ENCODE results near the gene RAPGEFL1. TPM values are rescaled to one million over a fixed set of nuclear protein-coding genes. Genes with fewer than 3 reads are reported as not detected.
A peak's percentile ranks its signal among the peaks of the same experiment; 100 is the strongest.

Gene RAPGEFL1
- total and polyA plus RNA-seq, 2 of the 8 experiments (the other 6 are each of a cell fraction or from before 2014, with no cell fraction given): 20.0 to 20.2 TPM

DNA sequence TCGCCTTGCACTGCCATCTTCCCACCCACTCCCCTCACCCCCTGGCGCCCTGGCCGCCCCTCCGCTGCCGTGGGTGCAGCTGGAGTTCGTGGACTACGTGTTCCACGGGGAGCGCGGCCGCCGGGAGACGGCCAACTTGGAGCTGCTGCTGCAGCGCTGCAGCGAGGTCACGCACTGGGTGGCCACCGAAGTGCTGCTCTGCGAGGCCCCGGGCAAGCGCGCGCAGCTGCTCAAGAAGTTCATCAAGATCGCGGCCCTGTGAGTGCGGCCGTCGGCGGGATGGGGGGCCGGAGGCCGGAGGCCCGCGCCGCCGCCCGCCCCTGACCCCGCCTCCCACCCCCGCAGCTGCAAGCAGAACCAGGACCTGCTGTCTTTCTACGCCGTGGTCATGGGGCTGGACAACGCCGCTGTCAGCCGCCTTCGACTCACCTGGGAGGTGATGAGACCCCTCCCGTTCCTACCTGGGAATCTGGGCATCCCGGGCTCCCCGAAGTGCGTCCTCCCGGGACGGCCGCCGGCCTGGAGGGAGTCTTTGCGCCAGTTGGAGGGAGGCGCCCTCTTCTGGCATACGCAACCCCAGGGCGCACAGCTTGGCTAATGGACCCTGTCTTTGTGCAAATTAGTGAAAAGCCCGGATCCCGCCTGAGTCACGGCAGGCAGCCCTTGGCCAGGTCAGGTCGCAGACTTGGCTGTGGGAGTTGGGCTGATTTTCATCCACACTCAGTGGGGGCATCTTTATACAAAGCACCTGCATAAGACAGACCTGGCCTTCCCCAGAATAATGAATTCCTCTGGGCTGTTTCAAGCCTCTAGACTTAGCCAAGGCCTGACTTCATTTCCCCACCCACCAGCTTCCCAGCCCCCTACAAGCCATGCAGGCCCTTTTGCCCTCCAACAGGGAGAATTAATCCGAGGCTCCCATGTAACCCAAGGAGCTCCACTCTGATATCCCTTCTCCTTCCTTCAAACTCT is 14.3 kb downstream of the RAPGEFL1 start (continued):
- no peak for TF ChIP-seq GABPA (IDR thresholded peaks at IDR 0.05; ENCODE audit: borderline replicate concordance, insufficient read depth, low read length)
- TF ChIP-seq HDAC2 (IDR thresholded peaks at IDR 0.05; ENCODE audit: borderline replicate concordance in 1 of 2, low read depth in 2 of 2, low read length in 2 of 2): no peak
- TF ChIP-seq CTBP2 (IDR thresholded peaks at IDR 0.05; ENCODE audit: borderline replicate concordance, insufficient read depth, insufficient read length, low read length): no peak
- TF ChIP-seq GTF2F1 (IDR thresholded peaks at IDR 0.05; ENCODE audit: borderline replicate concordance, low read depth, low read length): 0 out of 2 replicates have a peak, but pooled peaks have one; percentile 20
- TF ChIP-seq RBBP5 (IDR thresholded peaks at IDR 0.05; ENCODE audit: borderline replicate concordance, low read depth, low read length): 0 out of 2 replicates have a peak, but pooled peaks have one; percentile 60
- no peak for TF ChIP-seq NRF1 (IDR thresholded peaks at IDR 0.05; ENCODE audit: low read depth, low read length)
- peak; percentile 40 for TF ChIP-seq ASH2L (IDR thresholded peaks at IDR 0.05; ENCODE audit: low read length)
- peak; percentile 51; the same call in 1 of the 2 replicates for TF ChIP-seq CEBPB (IDR thresholded peaks at IDR 0.05; ENCODE audit: low read depth, low read length)
- TF ChIP-seq TBP (IDR thresholded peaks at IDR 0.05; ENCODE audit: low read depth, low read length): peak; percentile 45; the same call in 1 of the 2 replicates
- TF ChIP-seq TAF7 (optimal IDR thresholded peaks at IDR 0.05; ENCODE audit: borderline replicate concordance, low read depth, low read length): no peak
- no peak for TF ChIP-seq TAF1 (IDR thresholded peaks at IDR 0.05; ENCODE audit: low read depth, low read length)
- TF ChIP-seq KDM5A (IDR thresholded peaks at IDR 0.05; ENCODE audit: low read length): no peak
- no peak for TF ChIP-seq RFX5 (IDR thresholded peaks at IDR 0.05; ENCODE audit: borderline replicate concordance, low read depth, low read length)
- peak; percentile 43; the same call in 1 of the 2 replicates for TF ChIP-seq EGR1 (IDR thresholded peaks at IDR 0.05; ENCODE audit: borderline replicate concordance, low read depth, low read length)
- TF ChIP-seq SIX5 (IDR thresholded peaks at IDR 0.05; ENCODE audit: low read depth, low read length): no peak
- no peak for TF ChIP-seq CHD2 (IDR thresholded peaks at IDR 0.05; ENCODE audit: low read length)
- TF ChIP-seq POLR2AphosphoS5 (IDR thresholded peaks at IDR 0.05; ENCODE audit: low read depth, low read length): no peak
- TF ChIP-seq FOSL1 (IDR thresholded peaks at IDR 0.05; ENCODE audit: insufficient read depth, low read depth, low read length): no peak
- TF ChIP-seq SIRT6 (IDR thresholded peaks at IDR 0.05; ENCODE audit: low read length): no peak
- peak in 1 of 2 experiments; percentile 61; a peak in 1 of 4 replicates for TF ChIP-seq SIN3A (conservative IDR thresholded peaks at IDR 0.05 in 1 of 2, IDR thresholded peaks at IDR 0.05 in 1 of 2; ENCODE audit: low read depth in 1 of 2, low read length in 2 of 2)
- 0 out of 2 replicates have a peak, but pooled peaks have one; percentile 17 for TF ChIP-seq PHF8 (conservative IDR thresholded peaks at IDR 0.05; ENCODE audit: low read depth, low read length)
- TF ChIP-seq ZNF274 (IDR thresholded peaks at IDR 0.05; ENCODE audit: borderline replicate concordance, extremely low read depth, low read length): no peak
- TF ChIP-seq BACH1 (IDR thresholded peaks at IDR 0.05; ENCODE audit: low read length): peak; percentile 64
- TF ChIP-seq JUN (IDR thresholded peaks at IDR 0.05; ENCODE audit: low read depth, low read length): no peak

Measured in H1 (cell line).